ENCODE results near the gene COL9A3.

DNA sequence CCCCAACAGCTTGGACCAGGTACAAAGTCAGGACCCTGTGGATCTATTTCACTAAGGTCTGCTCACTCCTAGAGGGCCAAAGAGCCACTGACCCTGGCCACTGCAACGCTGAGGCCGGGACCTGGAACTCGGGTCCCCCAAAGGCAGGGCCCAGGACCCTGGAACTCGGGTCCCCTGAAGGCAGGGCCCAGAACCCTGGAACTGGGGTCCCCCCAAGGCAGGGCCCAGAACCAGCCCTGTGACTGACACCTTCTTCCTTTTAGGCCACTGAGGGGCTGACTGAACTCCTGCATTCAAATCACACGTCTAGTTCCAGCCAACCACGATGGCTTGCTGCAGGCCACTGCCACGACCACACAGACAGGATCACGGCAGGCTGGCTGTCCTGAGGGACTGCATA is 35.3 kb downstream of the COL9A3 start:
- TF ChIP-seq, protein P1, sequence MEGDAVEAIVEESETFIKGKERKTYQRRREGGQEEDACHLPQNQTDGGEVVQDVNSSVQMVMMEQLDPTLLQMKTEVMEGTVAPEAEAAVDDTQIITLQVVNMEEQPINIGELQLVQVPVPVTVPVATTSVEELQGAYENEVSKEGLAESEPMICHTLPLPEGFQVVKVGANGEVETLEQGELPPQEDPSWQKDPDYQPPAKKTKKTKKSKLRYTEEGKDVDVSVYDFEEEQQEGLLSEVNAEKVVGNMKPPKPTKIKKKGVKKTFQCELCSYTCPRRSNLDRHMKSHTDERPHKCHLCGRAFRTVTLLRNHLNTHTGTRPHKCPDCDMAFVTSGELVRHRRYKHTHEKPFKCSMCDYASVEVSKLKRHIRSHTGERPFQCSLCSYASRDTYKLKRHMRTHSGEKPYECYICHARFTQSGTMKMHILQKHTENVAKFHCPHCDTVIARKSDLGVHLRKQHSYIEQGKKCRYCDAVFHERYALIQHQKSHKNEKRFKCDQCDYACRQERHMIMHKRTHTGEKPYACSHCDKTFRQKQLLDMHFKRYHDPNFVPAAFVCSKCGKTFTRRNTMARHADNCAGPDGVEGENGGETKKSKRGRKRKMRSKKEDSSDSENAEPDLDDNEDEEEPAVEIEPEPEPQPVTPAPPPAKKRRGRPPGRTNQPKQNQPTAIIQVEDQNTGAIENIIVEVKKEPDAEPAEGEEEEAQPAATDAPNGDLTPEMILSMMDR (IDR thresholded peaks at IDR 0.05): no peak
- TF ChIP-seq POLR2A (IDR thresholded peaks at IDR 0.05): no peak
